Left renal pelvis (tissue), 4 donors: Measurements from ENCODE around the gene ADA. TPM values are rescaled to one million over a fixed set of nuclear protein-coding genes. Genes with fewer than 3 reads are reported as not detected.
A peak's percentile ranks its signal among the peaks of the same experiment; 100 is the strongest.
"Not testable (repeated sequence)": the region's sequence is repeated elsewhere in the genome, so short reads cannot be mapped to it uniquely, and the experiment has no call there.

ENCODE experiments used
- DNase-seq, 4 donors: peaks; one replicate each; pipeline ENCODE4 v3.0.0-alpha.2; 2013; ENCODE audit warnings: low read depth in 4 of 4, low spot score in 3 of 4
- polyA plus RNA-seq, 4 donors: library from polyadenylated mRNA; unstranded; fragments of 120-200 nt; gene quantifications; one replicate each; pipeline ENCODE4 v1.2.1, GENCODE V29; 2013; ENCODE audit not compliant: insufficient read length in 4 of 4

ADA gene
- polyA plus RNA-seq, 4 donors, result 5.7 to 7.2 (median 6.7) TPM

DNA sequence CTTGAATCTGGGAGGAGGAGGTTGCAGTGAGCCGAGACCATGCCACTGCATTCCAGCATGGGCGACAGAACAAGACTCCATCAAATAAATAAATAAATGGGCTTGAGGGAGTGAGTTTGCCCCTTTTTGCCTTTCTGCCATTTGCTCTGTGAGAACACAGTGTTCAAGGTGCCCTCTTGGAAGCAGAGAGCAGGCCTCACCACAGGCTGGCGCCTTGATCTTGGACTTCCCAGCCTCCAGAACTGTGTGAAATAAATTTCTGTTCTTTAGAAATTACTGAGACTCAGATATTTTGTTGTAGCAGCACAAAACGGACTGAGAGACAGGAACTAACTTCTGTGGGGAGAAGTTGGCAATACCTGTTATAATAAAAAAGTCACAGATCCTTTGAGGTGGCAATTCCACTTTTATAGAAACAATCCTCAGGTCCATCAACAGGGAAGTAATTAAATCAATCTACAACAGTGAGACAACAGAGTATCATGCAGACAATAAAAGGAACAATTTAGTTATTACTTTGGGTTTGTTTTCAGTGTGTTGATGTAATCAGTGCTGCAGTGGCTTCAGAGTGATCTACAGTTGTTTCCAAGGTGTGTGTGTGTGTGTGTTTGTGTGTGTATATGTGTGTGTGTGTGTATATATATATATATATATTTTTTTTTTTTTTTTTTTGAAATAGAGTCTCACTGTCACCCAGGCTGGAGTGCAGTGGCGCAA lies 44.6 kb downstream of the ADA start:
- DNase-seq, result no peak

DNA sequence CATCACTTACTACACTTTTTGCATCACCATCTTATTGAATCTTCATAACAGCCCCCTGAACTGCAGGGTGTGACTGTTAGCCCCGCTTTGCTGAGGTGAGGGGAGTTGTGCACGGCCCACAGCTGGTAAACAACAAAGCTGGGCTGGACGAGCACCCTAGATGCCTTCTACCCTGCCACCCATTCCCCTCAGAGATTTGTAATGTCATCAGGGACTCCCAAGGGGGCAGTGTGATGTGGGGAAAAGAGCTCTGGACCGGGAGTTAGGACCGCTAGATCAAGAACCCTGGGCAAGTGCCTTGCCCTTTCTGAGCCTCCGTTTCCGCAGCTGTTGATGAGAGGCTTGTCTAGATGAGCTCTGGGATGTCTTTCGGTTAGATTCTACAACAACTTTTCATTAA lies 48.2 kb downstream of the ADA start:
- no peak for DNase-seq

DNA sequence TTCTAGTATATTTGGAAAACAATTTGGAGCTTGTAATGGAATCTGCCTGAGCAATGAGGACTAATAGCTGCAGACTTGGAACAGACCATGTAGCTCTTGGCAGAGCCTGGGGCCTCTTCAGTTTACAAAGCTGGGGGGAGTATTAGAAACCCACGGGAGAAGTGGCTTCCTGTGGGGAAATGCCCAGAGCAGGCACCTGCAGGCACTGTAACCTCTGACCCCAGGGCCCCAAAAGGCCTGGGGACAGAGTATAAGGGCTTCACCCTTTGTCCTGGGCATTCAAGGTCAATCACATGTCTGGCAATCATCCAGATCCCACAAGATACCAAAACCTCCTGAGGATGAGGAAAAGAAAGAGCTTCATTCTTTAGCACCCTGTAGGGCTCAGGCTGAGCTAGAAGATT lies 49.7 kb downstream of the ADA start:
- peak in 3 of 4 donors; percentile 49 to 58 (median 55) for DNase-seq

DNA sequence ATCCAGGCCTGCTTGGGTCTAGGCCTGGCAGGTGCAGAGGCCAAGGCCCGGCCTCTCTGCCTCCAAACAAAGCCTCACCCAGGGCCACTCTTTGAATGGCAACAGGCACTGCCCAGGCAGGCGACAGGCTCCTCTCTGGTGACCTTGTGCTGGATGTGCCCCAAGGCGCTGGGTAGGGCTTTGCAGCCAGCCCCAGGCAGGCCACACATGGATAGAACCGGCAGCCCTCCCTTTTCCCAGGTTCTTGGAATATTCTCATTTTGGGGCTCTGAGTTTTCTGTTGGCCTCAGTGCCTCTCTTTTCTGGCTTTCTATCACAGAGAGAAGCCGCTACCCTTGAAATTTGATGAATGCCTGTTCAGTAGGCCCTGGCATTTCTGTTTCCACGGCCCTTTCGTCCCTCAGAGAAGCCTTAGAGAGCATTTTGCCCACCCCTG lies 50.2 kb downstream of the ADA start:
- DNase-seq, result no peak

DNA sequence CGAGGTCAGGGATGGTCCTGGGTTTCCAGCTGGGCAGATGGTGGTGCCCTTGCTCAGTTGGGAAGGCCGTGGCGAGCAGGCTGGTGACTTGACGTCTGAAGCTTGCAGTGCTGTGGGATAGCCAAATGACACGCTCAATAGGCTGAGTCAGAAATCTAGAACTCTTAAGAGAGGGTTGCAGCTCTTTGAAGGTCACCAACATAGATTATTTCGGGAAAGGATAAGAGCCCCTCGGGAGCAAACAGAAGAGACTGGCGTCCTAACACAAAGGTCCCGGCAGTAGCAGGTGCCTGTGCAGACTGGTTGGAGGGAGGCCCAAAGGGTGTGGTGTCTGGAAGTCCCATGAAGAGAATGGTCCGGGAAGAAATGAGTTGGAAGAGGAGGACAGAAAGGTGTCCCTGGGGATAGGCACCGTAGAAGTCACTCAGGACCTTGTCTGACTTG lies 50.7 kb downstream of the ADA start:
- no peak for DNase-seq

DNA sequence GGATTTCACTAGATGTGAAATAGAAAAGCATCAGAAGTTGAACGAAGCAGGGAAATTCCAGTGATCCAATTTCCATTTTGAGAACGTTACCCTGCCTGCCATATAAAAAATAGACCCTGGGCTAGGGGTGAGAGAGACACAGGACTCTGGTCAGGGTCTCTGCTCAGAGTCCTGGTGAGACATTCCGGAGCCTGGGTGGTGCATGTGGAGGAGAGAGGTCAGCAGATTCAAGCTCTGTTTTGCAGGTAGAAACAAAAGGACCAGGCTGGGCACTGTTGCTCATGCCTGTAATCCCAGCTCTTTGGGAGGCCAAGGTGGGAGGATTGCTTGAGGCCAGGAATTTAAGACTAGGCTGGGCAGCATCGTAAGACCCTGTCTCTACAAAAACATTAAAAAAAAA lies 51.2 kb downstream of the ADA start:
- DNase-seq, result no peak

DNA sequence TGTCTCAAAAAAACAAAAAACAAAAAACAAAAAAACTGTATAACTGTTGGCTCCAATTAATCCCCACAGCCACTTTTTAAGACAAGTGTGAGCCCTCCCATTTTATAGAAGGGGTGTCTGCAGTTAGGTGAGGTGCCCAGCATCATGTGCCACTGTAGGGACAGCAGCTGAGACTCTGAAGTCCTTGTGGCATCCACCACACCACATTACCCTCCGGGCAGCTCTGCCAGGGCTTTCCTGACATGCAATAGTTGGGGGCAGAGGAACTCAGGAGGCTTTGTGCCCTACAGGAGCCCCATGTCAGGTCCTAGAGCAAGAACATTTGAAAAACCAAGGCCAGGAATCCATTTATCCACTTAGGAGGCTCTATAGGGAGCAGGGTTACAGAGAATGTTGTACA lies 51.8 kb downstream of the ADA start:
- no peak for DNase-seq

DNA sequence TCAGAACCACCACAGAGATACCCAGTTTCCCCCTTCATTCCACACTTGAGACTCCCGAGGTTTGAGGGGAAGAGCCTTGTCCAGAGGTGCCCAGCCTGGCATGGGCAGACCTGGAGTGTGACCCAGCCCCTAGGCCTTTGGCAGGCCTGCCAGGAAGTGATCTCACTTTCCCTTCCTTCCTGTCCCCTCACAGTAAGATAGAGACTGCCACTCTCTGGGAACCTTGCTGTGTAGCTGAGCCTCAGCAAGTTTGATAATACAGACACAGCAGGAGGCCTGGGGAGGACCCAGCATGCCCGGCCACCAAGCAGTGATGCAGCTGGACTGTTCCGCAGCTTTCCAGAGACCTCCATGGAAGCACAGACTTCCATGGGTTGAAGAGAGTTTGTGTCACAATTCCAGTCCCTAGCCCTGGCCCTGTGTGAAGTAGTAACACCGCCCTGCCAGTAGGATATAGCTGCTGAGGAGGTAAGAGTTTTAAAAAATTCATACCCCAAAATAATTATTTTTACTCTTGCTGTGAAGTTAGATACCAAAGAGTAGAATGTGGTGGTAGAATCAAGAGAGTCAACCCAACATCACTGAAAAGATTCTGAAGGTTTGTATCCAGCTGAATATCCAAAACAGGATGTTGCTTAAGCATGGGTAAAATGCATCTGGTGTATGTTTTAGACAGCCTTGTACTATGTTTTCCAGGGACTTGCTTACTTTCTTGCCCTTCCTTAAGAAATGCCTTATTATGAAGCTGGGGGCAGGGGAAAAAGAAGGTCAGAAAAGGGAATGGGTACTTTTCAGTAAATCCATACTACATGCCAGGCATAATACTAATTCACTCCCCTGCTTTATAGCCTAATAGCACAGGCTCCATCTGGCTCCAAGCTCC lies 52.8 kb downstream of the ADA start:
- no peak for DNase-seq

DNA sequence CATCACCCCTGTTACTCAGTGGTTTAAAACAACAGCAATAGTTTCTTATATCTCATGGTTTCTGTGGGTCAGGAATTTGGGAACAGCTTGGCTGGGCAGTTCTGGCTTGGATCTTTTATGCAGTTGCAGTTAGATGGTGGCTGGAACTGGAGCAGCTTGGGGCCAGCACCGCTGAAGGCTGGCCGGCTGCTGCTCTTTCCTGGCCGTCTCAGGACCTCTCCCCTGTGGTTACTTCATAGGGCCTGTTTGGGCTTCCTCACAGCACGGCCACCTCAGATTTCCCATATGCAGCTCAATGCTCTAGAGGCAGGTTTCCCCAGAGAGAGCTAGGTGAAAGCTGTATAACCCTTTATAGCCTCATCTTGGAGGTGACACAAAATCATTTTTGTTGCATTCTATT lies 53.6 kb downstream of the ADA start:
- no peak for DNase-seq

DNA sequence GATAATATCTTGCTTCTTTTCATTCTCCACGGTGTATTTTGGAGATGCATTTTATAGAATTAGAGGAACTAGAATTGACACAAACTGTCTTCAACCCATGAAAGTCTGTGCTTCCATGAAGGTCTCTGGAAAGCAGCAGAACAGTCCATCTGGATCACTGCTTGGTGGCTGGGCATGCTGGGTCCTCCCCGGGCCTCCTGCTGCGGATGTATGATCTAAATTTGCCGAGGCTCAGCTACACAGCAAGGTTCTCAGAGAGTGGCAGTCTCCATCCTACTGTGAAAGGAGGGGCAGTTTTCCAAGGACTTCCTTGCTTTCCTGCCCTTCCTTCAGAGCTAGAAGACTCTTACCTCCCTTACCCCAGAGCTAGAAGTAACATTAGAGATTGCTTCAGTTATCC lies 54.0 kb downstream of the ADA start:
- DNase-seq, result no peak

DNA sequence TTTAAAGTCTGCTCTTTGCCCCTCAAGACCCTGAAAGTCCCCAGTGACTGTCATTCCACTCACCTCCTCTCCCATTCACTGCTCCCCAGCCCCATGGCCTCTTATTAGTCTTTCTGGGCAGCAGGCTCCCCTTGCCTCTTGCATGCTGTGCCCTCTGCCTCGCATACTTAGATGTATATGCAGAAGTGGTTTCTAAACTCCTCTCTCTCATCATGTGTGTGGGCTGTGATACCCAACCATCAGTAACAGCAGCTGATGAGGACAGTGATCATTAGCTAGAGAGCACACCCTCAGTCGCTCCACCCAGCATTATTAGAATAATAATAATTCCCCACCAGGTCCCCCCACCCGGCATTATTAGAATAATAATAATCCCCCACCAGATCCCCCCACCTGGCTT lies 54.6 kb downstream of the ADA start:
- DNase-seq, result no peak

DNA sequence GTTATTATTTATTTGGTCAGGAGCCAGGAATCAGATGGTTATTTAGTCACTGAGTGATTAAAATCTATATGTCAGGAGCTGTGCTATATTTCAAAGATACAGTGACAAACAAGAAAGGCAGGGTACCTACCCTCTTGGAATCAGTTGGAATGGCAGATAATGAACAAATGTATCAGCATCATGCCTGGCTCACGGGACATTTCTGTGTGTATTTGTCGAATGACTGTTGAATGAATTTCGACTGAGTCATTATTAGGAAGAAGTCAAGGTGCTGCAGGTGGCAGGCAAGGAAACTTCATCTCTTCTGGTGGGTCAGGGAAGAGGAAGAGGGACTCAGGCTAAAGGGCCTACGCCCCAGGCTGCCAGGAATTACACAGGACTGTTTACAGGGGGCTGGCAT lies 55.5 kb downstream of the ADA start:
- DNase-seq, result no peak

DNA sequence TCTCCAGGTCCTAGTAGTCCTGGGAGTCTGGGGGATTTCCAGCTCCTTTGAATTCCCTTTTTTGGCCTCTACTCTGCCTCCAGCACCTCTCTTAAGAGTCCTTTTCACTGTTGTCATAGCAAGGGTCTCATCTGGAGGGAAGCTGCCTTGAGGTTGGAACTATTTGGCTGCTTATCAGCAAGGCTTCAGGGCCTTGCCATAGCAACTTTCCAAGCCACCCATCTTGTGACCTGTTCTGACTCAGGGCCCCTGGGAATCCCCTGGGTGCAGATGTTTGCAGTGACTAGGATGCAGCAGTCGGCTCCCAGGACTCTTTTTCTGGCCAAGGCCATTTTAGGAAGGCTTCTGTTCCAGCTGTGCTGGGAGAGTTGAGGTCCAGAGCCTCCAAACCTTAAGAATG lies 56.8 kb downstream of the ADA start:
- DNase-seq, result no peak

DNA sequence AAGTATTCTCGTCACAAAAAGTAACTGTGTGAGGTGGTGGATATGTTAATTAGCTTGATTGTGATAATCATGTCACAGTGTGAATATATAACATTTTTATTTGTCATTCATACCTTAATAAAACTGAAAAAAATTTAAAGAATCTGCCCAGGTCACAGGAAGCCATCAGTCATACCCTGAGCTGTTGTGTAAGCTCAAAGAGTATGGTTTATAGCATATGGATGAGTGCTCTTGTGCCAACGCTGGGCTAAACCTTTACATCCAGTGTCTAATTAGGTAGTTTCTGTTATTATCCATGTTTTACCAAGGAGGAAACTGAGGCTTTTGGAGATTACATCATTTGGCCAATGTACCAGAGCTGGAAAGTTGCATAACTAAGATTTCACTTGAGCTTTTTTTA lies 57.7 kb downstream of the ADA start:
- no peak for DNase-seq

DNA sequence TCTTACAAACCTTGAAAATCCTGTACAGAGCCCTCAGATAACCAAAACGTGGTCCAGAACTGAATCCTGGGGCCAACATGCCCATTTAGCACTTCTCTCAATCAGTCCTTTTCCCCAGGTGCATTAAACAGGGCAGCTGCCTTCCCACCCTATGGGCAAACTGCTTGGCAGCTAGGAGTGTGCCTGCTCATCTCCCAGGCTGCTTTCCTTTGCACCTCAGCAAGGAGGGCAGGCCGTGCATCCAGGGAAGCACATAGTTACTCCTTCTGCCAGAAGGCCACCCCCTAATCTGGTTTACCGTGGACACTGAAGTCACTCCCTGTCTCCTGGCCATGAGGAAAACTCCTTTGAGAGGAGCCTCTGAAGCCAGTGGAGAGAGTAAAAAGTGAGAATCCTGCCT lies 59.1 kb downstream of the ADA start:
- DNase-seq, result no peak

DNA sequence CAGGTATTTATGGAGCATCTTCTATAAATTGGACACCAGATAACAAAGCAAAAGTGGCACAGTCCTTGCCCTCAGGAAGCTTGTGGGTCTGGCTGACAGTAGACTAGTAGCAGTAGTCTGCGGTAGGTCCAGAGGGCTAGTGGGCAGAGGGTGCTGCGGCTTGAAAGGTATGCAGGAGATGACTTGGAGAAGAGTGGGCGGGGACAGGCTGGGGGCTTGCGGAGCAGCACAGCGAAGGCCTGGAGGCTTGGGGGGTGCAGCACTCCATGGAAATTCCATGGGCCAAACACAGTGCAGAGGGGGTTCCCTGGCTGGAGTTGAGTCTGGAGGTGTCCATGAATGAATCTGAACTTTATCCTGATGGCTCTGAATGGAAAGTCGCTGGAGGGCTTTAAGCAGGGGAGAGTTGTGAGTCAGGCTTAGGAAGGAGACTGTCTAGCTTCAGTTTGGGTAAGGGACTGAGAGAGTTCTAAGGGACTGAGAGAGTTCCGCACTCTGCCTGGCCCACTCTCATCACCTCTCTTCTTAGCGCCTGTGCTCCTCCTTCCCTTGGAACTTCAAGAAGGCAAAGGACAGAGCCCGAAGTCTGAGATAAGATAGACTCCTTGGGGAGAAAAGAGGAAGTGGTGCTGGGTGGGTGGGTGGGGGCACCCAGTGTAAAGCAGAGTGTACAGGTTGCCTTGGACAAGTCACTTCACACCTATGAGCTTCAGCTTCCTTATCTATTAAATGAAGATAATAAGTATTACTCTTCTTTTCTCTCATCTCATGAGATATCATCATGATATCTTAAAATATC lies 60.3 kb downstream of the ADA start:
- DNase-seq, result no peak

DNA sequence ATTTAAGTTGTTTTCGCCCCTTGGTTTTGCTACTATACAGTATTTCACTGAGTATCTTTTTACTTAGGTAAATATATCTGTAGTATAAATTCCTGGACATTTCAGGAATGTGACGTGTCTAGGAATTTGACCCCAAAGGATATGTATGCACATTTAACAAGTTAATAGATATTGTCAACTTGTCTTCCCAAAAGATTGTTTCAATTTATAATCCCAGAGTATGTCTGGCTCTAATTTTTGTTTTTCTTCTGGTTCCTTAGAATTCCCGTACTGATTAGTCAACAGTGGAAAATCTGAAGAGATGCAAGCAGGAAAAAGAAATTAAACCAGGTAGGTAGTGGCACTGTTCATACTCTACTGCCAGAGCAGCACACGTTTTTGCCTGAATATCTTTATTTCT lies 62.0 kb downstream of the ADA start:
- DNase-seq, result no peak

DNA sequence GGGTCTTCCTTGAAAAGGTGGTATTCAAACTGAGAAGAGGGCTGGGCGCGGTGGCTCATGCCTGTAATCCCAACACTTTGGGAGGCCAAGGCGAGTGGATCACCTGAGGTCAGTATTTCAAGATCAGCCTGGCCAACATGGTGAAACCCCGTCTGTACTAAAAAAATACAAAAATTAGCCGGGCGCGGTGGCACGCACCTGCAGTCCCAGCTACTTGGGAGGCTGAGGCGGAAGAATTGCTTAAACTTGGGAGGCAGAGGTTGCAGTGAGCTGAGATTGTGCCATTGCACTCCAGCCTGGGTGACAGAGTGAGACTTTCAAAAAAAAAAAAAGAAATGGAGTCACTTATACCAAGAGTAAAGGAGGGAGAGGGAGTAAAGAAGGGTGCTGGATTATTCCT lies 63.2 kb downstream of the ADA start:
- DNase-seq, result not testable (repeated sequence)

DNA sequence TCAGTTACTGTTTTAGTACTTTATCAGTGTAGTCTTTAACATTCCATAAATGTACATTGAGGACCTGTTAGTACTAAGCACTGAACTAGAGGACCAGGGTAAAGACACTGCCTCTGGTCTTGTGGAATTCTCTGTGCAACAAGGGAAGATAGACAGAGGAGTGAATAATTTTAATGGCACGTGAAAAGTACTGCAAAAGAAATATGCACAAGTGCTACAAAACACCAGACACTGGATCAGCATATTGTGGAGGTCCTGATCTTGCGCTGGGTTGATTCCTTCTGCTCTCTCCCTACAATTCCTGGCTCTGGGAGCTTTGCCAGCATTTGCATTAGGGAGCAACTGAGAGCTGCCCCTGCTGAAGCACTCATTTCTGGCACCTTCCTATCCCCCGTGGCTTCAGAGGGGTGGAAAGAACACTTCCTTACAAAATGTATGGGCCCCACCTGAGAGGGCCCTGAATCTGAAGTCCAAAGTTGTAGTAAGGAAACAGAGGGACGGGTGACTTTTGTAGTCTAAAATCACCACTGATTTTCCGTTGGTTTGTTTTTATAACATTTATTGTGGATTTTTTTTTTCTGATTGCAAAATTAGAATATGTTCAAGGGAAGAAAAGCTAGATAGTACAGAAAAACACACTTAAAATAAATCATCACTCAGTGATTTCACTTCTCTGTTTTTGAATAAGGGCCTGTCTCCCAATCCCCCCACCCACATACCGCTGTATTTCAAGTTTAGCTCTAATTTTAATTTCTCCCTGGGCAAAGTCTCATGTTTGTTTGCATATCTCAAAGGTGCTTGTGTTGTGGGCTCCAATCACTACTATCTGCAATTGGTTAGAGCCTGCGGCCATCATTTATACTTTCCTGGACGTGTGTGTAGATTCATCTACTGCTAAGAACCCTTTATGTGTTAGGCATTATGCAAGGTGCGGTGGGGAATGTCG lies 64.2 kb downstream of the ADA start:
- DNase-seq, result no peak

DNA sequence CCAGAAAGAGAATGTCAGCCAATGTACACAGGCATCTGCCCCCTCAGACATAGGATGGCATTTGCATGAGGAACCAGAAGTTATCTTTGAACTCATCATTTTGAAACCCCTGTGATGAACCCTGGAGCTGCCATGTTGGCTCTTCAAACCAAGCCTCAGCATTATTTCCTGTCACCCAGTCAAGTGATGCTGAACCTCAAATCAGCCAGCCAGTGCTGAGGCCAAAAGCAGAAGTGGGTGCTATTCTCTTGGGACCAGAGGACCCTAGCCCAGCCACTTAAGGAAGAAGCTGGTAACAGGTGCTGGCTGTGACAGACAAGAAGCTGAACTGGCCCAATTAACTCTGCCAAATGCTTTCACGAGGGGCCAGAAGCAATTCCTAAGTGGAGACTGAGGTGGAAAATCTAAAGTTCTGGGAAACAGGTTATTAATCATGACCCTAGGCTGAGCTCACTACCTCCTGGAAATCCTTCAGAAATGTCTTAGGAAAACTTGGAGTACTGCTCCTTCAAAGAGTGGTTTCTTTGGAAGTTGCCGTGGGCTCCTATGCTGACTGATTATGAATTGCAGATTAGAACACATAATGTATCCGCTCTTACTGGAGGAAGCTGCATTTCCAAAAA lies 65.1 kb downstream of the ADA start:
- no peak for DNase-seq
